Umbilical cord (tissue), 2 donors: ENCODE results near the gene RAET1L. TPM values are rescaled to one million over a fixed set of nuclear protein-coding genes. Genes with fewer than 3 reads are reported as not detected.
"Not testable (repeated sequence)": the region's sequence is repeated elsewhere in the genome, so short reads cannot be mapped to it uniquely, and the experiment has no call there.

ENCODE experiments used
- DNase-seq: peaks from one replicate; pipeline ENCODE4 v3.0.0-alpha.2; 2015; ENCODE audit warnings: low spot score
- total RNA-seq: library from RNA; depleted of rRNA; stranded (reverse); fragments of >200 nt; gene quantifications from one replicate; pipeline ENCODE4 v1.2.3, GENCODE V29; 2014; ENCODE audit warnings: low replicate concordance; ENCODE audit not compliant: insufficient read depth

RAET1L gene
- total RNA-seq, 1 donor from 2014 or later: not detected

GRCh38 chr6:150016324-150017185 is 8.8 kb downstream of the RAET1L start:
- DNase-seq: peak; percentile 66

- not testable (repeated sequence) for DNase-seq
Observed at GRCh38 chr6:150015281-150016001, 9.9 kb downstream of the RAET1L start.

GRCh38 chr6:150014623-150015280 is 10.6 kb downstream of the RAET1L start:
- not testable (repeated sequence) for DNase-seq

- not testable (repeated sequence) for DNase-seq
Observed at GRCh38 chr6:150013785-150014622, 11.3 kb downstream of the RAET1L start.

GRCh38 chr6:150012846-150013784 is 12.2 kb downstream of the RAET1L start:
- DNase-seq: not testable (repeated sequence)

GRCh38 chr6:150008588-150008987 is 16.7 kb downstream of the RAET1L start:
- DNase-seq: no peak

- no peak for DNase-seq
Observed at GRCh38 chr6:150006961-150007464, 18.3 kb downstream of the RAET1L start.

- DNase-seq: no peak
Observed at GRCh38 chr6:150005761-150006651, 19.3 kb downstream of the RAET1L start.

GRCh38 chr6:150004783-150005717 is 20.3 kb downstream of the RAET1L start:
- peak; percentile 93 for DNase-seq

GRCh38 chr6:150004101-150004782 is 21.1 kb downstream of the RAET1L start:
- no peak for DNase-seq

- not testable (repeated sequence) for DNase-seq
Observed at GRCh38 chr6:150003599-150003998, 21.7 kb downstream of the RAET1L start.

GRCh38 chr6:150002710-150003109 is 22.6 kb downstream of the RAET1L start:
- DNase-seq: no peak

GRCh38 chr6:150001295-150002008 is 23.9 kb downstream of the RAET1L start:
- DNase-seq: no peak

- no peak for DNase-seq
Observed at GRCh38 chr6:149999636-150000035, 25.7 kb downstream of the RAET1L start.

- DNase-seq: no peak
Observed at GRCh38 chr6:149995971-149996370, 29.4 kb downstream of the RAET1L start.

GRCh38 chr6:149995235-149995750 is 30.0 kb downstream of the RAET1L start:
- DNase-seq: no peak
